ENCODE results near the gene CFAP100. TPM values are rescaled to one million over a fixed set of nuclear protein-coding genes. Genes with fewer than 3 reads are reported as not detected.
A peak's percentile ranks its signal among the peaks of the same experiment; 100 is the strongest.

Gene CFAP100
- total and polyA plus RNA-seq, 4 donors = not detected

DNA sequence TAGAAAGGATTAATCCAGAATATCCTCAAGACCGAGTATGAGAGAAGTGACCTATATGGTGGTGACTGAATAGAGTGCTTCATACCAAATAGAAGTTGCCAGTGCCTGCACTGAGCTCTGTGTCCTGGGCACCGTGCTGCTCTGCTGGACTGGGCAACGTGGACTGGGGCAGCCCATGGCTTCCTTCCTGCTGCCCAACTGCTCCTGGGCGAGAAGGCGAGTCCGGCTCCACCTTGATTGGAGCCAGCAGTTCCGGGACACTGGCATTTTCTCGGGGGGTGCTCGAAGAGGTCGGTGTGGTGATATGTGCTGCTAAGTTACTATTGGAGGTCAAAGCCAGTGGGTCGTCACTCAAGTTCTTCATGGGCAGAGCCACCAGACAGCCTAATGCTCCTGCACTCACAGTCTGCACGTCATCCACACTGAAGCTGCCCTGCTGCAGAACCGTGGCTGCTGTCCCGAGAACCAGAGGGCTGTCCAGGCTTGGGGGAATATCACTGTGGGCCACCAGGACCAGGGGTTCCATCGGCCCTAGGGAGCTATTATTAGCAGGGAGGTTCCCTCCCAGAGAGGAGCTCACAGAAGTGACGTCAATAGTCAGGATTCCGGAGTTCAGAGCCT is 66.9 kb downstream of the CFAP100 start:
- no peak overlapping the region for H3K27ac ChIP-seq (ENCODE audit: low read depth in 1 of 2, low read length in 2 of 2)
- WGBS, 2 donors = 83 to 86% methylated on average over 17 of the region's 17 CpGs
- H3K4me3 ChIP-seq (ENCODE audit: low read length in 2 of 2) = no peak overlapping the region
- H3K9me3 ChIP-seq (ENCODE audit: control insufficient read depth, low read length) = no peaks in the 10 kb centered on the region
- DNase-seq (peak in 1 of 2 donors; percentile 65), ATAC-seq (ENCODE audit: low FRiP score) (no peak)
- H3K27me3 ChIP-seq (ENCODE audit: control insufficient read depth in 1 of 2, insufficient read depth in 2 of 2, low read length in 1 of 2) = no peaks in the 10 kb centered on the region
- intact Hi-C loops (cut with DNase I) = no loop called here
- H3K4me1 ChIP-seq (ENCODE audit: control insufficient read depth in 1 of 2, insufficient read depth in 2 of 2, low read length in 2 of 2) = no peaks in the 10 kb centered on the region
- H3K36me3 ChIP-seq (ENCODE audit: control insufficient read depth in 1 of 2, insufficient read depth in 2 of 2, low read length in 1 of 2) = peaks cover 2 to 15% of the 10 kb centered on the region in 2 donors

- H3K27me3 ChIP-seq (ENCODE audit: control insufficient read depth in 1 of 2, insufficient read depth in 2 of 2, low read length in 1 of 2) = no peaks in the 10 kb centered on the region
- WGBS, 2 donors = 91 to 96% methylated on average over 2 of the region's 2 CpGs
- no peak overlapping the region for H3K4me3 ChIP-seq (ENCODE audit: low read length in 2 of 2)
- H3K4me1 ChIP-seq (ENCODE audit: control insufficient read depth in 1 of 2, insufficient read depth in 2 of 2, low read length in 2 of 2) = no peaks in the 10 kb centered on the region
- peaks cover 7 to 16% of the 10 kb centered on the region in 2 donors for H3K36me3 ChIP-seq (ENCODE audit: control insufficient read depth in 1 of 2, insufficient read depth in 2 of 2, low read length in 1 of 2)
- intact Hi-C loops (cut with DNase I) = no loop called here
- no peak overlapping the region for H3K27ac ChIP-seq (ENCODE audit: low read depth in 1 of 2, low read length in 2 of 2)
- no peaks in the 10 kb centered on the region for H3K9me3 ChIP-seq (ENCODE audit: control insufficient read depth, low read length)
- DNase-seq = no peak
- no peak for ATAC-seq (ENCODE audit: low FRiP score)
These were observed 68.8 kb downstream of the CFAP100 start for GRCh38 chr3:126463521-126463920.

GRCh38 chr3:126464093-126464492 is 69.4 kb downstream of the CFAP100 start:
- H3K36me3 ChIP-seq (ENCODE audit: control insufficient read depth in 1 of 2, insufficient read depth in 2 of 2, low read length in 1 of 2) = peaks cover 7 to 18% of the 10 kb centered on the region in 2 donors
- no peaks in the 10 kb centered on the region for H3K4me1 ChIP-seq (ENCODE audit: control insufficient read depth in 1 of 2, insufficient read depth in 2 of 2, low read length in 2 of 2)
- WGBS, 2 donors = 87% methylated on average over 4 of the region's 4 CpGs
- H3K9me3 ChIP-seq (ENCODE audit: control insufficient read depth, low read length) = no peaks in the 10 kb centered on the region
- ATAC-seq (ENCODE audit: low FRiP score) (no peak), DNase-seq (no peak)
- no peaks in the 10 kb centered on the region for H3K27me3 ChIP-seq (ENCODE audit: control insufficient read depth in 1 of 2, insufficient read depth in 2 of 2, low read length in 1 of 2)
- intact Hi-C loops (cut with DNase I) = no loop called here
- H3K27ac ChIP-seq (ENCODE audit: low read depth in 1 of 2, low read length in 2 of 2) = no peak overlapping the region
- H3K4me3 ChIP-seq (ENCODE audit: low read length in 2 of 2) = no peak overlapping the region

- Histone ChIP-seq H3K27ac (ENCODE audit: low read depth in 1 of 2, low read length in 2 of 2) (no peak overlapping the region), H3K9me3 (ENCODE audit: control insufficient read depth, low read length) (no peaks in the 10 kb centered on the region), H3K4me3 (ENCODE audit: low read length in 2 of 2) (no peak overlapping the region), H3K36me3 (ENCODE audit: control insufficient read depth in 1 of 2, insufficient read depth in 2 of 2, low read length in 1 of 2) (peaks cover 7 to 18% of the 10 kb centered on the region in 2 donors), H3K27me3 (ENCODE audit: control insufficient read depth in 1 of 2, insufficient read depth in 2 of 2, low read length in 1 of 2) (no peaks in the 10 kb centered on the region), H3K4me1 (ENCODE audit: control insufficient read depth in 1 of 2, insufficient read depth in 2 of 2, low read length in 2 of 2) (no peaks in the 10 kb centered on the region)
- ATAC-seq (ENCODE audit: low FRiP score) (no peak), DNase-seq (peak in 1 of 2 donors; percentile 33)
- intact Hi-C loops (cut with DNase I) = no loop called here
- WGBS, 2 donors = 63 to 88% methylated on average over 4 of the region's 4 CpGs
These were observed 69.8 kb downstream of the CFAP100 start for GRCh38 chr3:126464494-126464893.

DNA sequence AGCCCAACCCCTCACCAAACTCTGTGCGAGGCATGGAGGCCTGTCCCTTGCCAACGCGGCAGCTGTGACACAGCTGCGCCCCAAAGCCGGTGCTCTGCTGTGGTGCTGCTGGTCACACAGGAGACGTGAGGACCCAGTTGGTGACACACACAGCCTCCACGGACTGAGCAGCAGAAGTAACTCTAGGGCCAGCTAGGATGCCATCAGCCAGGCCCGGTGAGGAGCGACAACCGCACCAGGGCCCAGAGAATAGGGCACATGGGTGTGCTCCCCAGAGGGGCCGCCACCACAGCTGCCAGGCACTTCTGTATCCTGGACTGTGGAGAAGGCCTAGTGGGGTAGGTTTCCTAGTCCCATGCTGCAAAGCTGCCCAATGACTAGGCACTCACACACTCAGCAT is 70.3 kb downstream of the CFAP100 start:
- Histone ChIP-seq H3K4me1 (ENCODE audit: control insufficient read depth in 1 of 2, insufficient read depth in 2 of 2, low read length in 2 of 2) (no peaks in the 10 kb centered on the region), H3K36me3 (ENCODE audit: control insufficient read depth in 1 of 2, insufficient read depth in 2 of 2, low read length in 1 of 2) (peaks cover 7 to 16% of the 10 kb centered on the region in 2 donors), H3K27me3 (ENCODE audit: control insufficient read depth in 1 of 2, insufficient read depth in 2 of 2, low read length in 1 of 2) (no peaks in the 10 kb centered on the region), H3K4me3 (ENCODE audit: low read length in 2 of 2) (no peak overlapping the region), H3K9me3 (ENCODE audit: control insufficient read depth, low read length) (no peaks in the 10 kb centered on the region), H3K27ac (ENCODE audit: low read depth in 1 of 2, low read length in 2 of 2) (no peak overlapping the region)
- intact Hi-C loops (cut with DNase I) = no loop called here
- 91% methylated on average over 11 of the region's 11 CpGs for WGBS, 2 donors
- DNase-seq = peak in 1 of 2 donors; percentile 42
- ATAC-seq (ENCODE audit: low FRiP score) = no peak

DNA sequence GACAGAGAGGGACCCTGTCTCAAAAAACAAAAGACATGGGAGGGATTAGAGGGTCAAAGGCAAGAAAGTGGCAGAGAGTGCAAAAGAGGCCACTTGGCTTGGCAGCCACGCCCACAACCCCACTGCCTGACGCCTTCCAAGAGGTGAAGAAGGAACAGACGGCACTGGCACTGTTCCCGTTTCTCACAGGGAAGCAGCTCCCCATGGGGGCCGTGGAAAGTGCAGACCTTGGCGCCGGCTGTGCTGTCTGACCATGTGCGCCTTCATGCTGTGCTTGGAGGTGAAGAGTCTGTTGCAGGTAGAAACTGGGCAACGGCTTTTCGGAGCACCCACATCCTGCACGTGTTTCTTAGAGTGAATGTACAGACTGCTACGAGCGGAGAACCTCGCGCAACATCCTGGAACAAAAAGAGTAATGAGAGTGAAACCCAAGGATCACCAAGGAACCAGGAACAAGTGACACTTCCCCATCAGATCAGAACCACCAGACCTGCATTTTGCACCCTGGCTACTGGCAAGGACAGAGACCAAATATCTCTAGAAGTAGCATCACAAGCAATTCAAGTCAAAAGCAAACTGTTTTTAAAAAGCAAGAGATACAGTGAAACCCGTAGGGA is 71.3 kb downstream of the CFAP100 start:
- H3K36me3 ChIP-seq (ENCODE audit: control insufficient read depth in 1 of 2, insufficient read depth in 2 of 2, low read length in 1 of 2) = peaks cover 13 to 18% of the 10 kb centered on the region in 2 donors
- H3K27ac ChIP-seq (ENCODE audit: low read depth in 1 of 2, low read length in 2 of 2) = no peak overlapping the region
- H3K9me3 ChIP-seq (ENCODE audit: control insufficient read depth, low read length) = no peaks in the 10 kb centered on the region
- 71 to 75% methylated on average over 16 of the region's 16 CpGs for WGBS, 2 donors
- no peaks in the 10 kb centered on the region for H3K4me1 ChIP-seq (ENCODE audit: control insufficient read depth in 1 of 2, insufficient read depth in 2 of 2, low read length in 2 of 2)
- peak; percentile 71 to 75 for DNase-seq
- no peak for ATAC-seq (ENCODE audit: low FRiP score)
- intact Hi-C loops (cut with DNase I) = no loop called here
- no peaks in the 10 kb centered on the region for H3K27me3 ChIP-seq (ENCODE audit: control insufficient read depth in 1 of 2, insufficient read depth in 2 of 2, low read length in 1 of 2)
- H3K4me3 ChIP-seq (ENCODE audit: low read length in 2 of 2) = no peak overlapping the region

DNA sequence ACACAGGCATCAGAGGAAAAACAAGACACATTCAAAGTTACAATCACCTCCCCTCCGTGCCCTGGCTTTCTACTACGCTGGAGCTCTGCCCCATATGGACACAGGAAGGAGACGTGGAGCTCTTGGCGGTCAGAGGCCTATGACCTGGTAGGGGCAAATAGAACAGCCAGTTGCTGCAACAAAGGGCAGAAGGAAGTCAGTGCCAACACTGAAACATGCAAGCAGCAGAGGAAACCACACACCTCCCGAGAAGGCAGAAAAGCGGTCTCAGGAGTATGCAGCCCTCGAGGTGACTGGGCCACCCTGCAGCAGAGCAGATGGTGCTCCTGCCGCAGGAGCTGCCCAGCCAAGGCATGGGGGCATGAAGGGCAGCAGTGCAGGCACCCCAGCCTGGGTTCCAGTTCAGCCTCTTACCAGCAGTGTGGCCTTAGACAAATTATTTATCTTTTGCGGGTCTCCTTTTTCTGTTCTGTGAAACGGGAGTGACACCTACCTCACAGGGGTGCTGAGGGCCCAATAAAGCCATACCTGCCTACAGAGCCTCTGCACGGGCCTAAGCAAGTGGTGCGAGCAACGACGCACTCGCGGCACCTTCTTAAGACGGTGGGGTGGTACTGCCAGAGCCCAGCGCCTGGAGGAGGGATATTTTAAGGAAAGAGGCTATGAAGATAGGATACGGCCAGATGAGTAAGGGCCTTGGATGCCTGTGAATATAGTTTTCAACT is 72.3 kb downstream of the CFAP100 start:
- peaks cover 0 to 2% of the 10 kb centered on the region in 2 donors for H3K4me1 ChIP-seq (ENCODE audit: control insufficient read depth in 1 of 2, insufficient read depth in 2 of 2, low read length in 2 of 2)
- no peaks in the 10 kb centered on the region for H3K9me3 ChIP-seq (ENCODE audit: control insufficient read depth, low read length)
- 79 to 86% methylated on average over 19 of the region's 19 CpGs for WGBS, 2 donors
- no peak overlapping the region for H3K4me3 ChIP-seq (ENCODE audit: low read length in 2 of 2)
- peaks cover 13 to 18% of the 10 kb centered on the region in 2 donors for H3K36me3 ChIP-seq (ENCODE audit: control insufficient read depth in 1 of 2, insufficient read depth in 2 of 2, low read length in 1 of 2)
- no peak overlapping the region for H3K27ac ChIP-seq (ENCODE audit: low read depth in 1 of 2, low read length in 2 of 2)
- H3K27me3 ChIP-seq (ENCODE audit: control insufficient read depth in 1 of 2, insufficient read depth in 2 of 2, low read length in 1 of 2) = no peaks in the 10 kb centered on the region
- ATAC-seq (ENCODE audit: low FRiP score) = no peak
- peak in 1 of 2 donors; percentile 57 for DNase-seq
- intact Hi-C loops (cut with DNase I) = no loop called here

DNA sequence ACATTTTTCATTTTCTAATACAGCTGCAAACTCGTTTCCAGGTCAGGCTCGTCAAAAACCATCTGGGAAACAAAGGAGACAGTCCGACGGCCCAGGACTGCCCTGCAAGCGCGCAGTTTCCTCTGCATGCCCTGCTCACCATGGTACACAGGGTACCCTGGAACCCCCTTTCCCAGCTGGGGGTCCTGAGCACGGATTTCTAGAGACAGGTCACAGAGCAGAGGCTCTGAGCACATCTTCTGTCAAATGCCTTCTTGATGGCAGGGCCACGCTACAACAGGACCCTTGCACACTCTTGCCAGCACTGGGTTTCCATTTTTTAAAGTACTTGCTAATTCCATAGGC is 72.9 kb downstream of the CFAP100 start:
- 79 to 81% methylated on average over 8 of the region's 8 CpGs for WGBS, 2 donors
- intact Hi-C loops (cut with DNase I) = no loop called here
- ATAC-seq (ENCODE audit: low FRiP score) (no peak), DNase-seq (no peak)
- H3K27ac ChIP-seq (ENCODE audit: low read depth in 1 of 2, low read length in 2 of 2) = no peak overlapping the region
- peaks cover 0 to 2% of the 10 kb centered on the region in 2 donors for H3K4me1 ChIP-seq (ENCODE audit: control insufficient read depth in 1 of 2, insufficient read depth in 2 of 2, low read length in 2 of 2)
- peaks cover 13 to 18% of the 10 kb centered on the region in 2 donors for H3K36me3 ChIP-seq (ENCODE audit: control insufficient read depth in 1 of 2, insufficient read depth in 2 of 2, low read length in 1 of 2)
- H3K9me3 ChIP-seq (ENCODE audit: control insufficient read depth, low read length) = no peaks in the 10 kb centered on the region
- H3K27me3 ChIP-seq (ENCODE audit: control insufficient read depth in 1 of 2, insufficient read depth in 2 of 2, low read length in 1 of 2) = no peaks in the 10 kb centered on the region
- H3K4me3 ChIP-seq (ENCODE audit: low read length in 2 of 2) = no peak overlapping the region

Data from aorta (tissue), 5 donors.